GM18873 (cell line): Measurements from ENCODE around the gene HUS1.
"Not testable (repeated sequence)": the region's sequence is repeated elsewhere in the genome, so short reads cannot be mapped to it uniquely, and the experiment has no call there.

Experiments used
- ATAC-seq: cut with Tn5 transposase; IDR thresholded peaks from one replicate; pipeline ENCODE4 v1.9.1; 2021; ENCODE audit warnings: mild to moderate bottlenecking, moderate library complexity, moderate number of reproducible peaks; ENCODE audit not compliant: unreplicated experiment, low FRiP score

HUS1 gene

GRCh38 chr7:47945261-47946015 is 34.0 kb downstream of the HUS1 start:
- no peak for ATAC-seq

GRCh38 chr7:47944536-47945260 is 34.7 kb downstream of the HUS1 start:
- no peak for ATAC-seq

- ATAC-seq = no peak
These were observed 35.5 kb downstream of the HUS1 start for GRCh38 chr7:47943676-47944474.

GRCh38 chr7:47942651-47943050 is 36.8 kb downstream of the HUS1 start:
- not testable (repeated sequence) for ATAC-seq

- no peak for ATAC-seq
These were observed 37.3 kb downstream of the HUS1 start for GRCh38 chr7:47942132-47942531.

- ATAC-seq = no peak
These were observed 38.1 kb downstream of the HUS1 start for GRCh38 chr7:47941136-47941844.

GRCh38 chr7:47940088-47941013 is 39.1 kb downstream of the HUS1 start:
- ATAC-seq = no peak

GRCh38 chr7:47939425-47940036 is 39.9 kb downstream of the HUS1 start:
- ATAC-seq = no peak

GRCh38 chr7:47938574-47939165 is 40.7 kb downstream of the HUS1 start:
- ATAC-seq = no peak

GRCh38 chr7:47937711-47938573 is 41.5 kb downstream of the HUS1 start:
- ATAC-seq = peak; percentile 58

GRCh38 chr7:47937065-47937687 is 42.2 kb downstream of the HUS1 start:
- peak; percentile 97 for ATAC-seq

- ATAC-seq = no peak
These were observed 43.1 kb downstream of the HUS1 start for GRCh38 chr7:47936323-47936722.

GRCh38 chr7:47935336-47935735 is 44.1 kb downstream of the HUS1 start:
- ATAC-seq = no peak

GRCh38 chr7:47934831-47935230 is 44.6 kb downstream of the HUS1 start:
- ATAC-seq = no peak

- ATAC-seq = no peak
These were observed 46.2 kb downstream of the HUS1 start for GRCh38 chr7:47933215-47933614.

- ATAC-seq = no peak
These were observed 46.9 kb downstream of the HUS1 start for GRCh38 chr7:47932466-47933037.

- ATAC-seq = no peak
These were observed 47.4 kb downstream of the HUS1 start for GRCh38 chr7:47932016-47932415.
